Astrocyte (in vitro differentiated cells and primary cell): ENCODE data around the gene TPPP3. TPM values are rescaled to one million over a fixed set of nuclear protein-coding genes. Genes with fewer than 3 reads are reported as not detected.

Source experiments
- DNase-seq: peaks from one replicate; pipeline ENCODE4 v3.0.0-alpha.2; 2010; ENCODE audit warnings: low read depth
- FAIRE-seq: peaks from 2 replicates; lab custom pipeline; 2011; peaks lifted over from hg19 to GRCh38; lab: Jason Lieb, UNC
- H2AFZ ChIP-seq: 2 replicates; pipeline ENCODE4 v1.6.0; 2012; ENCODE audit warnings: low read depth, low read length, inconsistent platforms
- H3K27ac ChIP-seq: 2 replicates; pipeline ENCODE4 v1.5.1; 2011; ENCODE audit warnings: low read depth, low read length, inconsistent platforms
- H3K27me3 ChIP-seq: 2 replicates; pipeline ENCODE4 v1.6.0; 2011; ENCODE audit warnings: low read length, inconsistent platforms; ENCODE audit not compliant: insufficient read depth
- H3K36me3 ChIP-seq: 2 replicates; pipeline ENCODE4 v1.5.1; 2011; ENCODE audit warnings: low read length, inconsistent platforms; ENCODE audit not compliant: insufficient read depth
- H3K4me1 ChIP-seq: 2 replicates; pipeline ENCODE4 v1.5.1; 2011; ENCODE audit warnings: low read length, inconsistent platforms; ENCODE audit not compliant: insufficient read depth
- H3K4me2 ChIP-seq: 2 replicates; pipeline ENCODE4 v1.6.0; 2012; ENCODE audit warnings: low read length, inconsistent platforms
- H3K4me3 ChIP-seq: 2 replicates; pipeline ENCODE4 v1.5.1; 2011; ENCODE audit warnings: low read depth, mild to moderate bottlenecking, low read length, inconsistent platforms; ENCODE audit not compliant: insufficient read depth
- H3K79me2 ChIP-seq: 2 replicates; pipeline ENCODE4 v1.6.0; 2012; ENCODE audit warnings: mild to moderate bottlenecking, low read length, inconsistent platforms; ENCODE audit not compliant: insufficient read depth
- H3K9ac ChIP-seq: 2 replicates; pipeline ENCODE4 v1.6.0; 2012; ENCODE audit warnings: mild to moderate bottlenecking, low read length, inconsistent platforms
- H3K9me3 ChIP-seq: 2 replicates; pipeline ENCODE4 v1.5.1; 2012; ENCODE audit warnings: low read depth, mild to moderate bottlenecking, low read length, inconsistent platforms; ENCODE audit not compliant: insufficient read depth
- H4K20me1 ChIP-seq: 2 replicates; pipeline ENCODE4 v1.6.0; 2012; ENCODE audit warnings: low read length, inconsistent platforms; ENCODE audit not compliant: insufficient read depth
- H3K27ac Mint-ChIP-seq: one replicate; pipeline ENCODE4 v1.8.0; 2021; ENCODE audit warnings: mild to moderate bottlenecking, mixed read lengths; ENCODE audit not compliant: unreplicated experiment
- H3K27me3 Mint-ChIP-seq: one replicate; pipeline ENCODE4 v1.8.0; 2021; ENCODE audit warnings: low read depth, mixed read lengths; ENCODE audit not compliant: unreplicated experiment
- H3K36me3 Mint-ChIP-seq: one replicate; pipeline ENCODE4 v1.8.0; 2021; ENCODE audit warnings: low read depth, mixed read lengths; ENCODE audit not compliant: unreplicated experiment
- H3K4me1 Mint-ChIP-seq: one replicate; pipeline ENCODE4 v1.8.0; 2021; ENCODE audit warnings: low read depth, mixed read lengths; ENCODE audit not compliant: unreplicated experiment
- H3K4me3 Mint-ChIP-seq: one replicate; pipeline ENCODE4 v1.8.0; 2021; ENCODE audit warnings: mild to moderate bottlenecking, moderate library complexity, mixed read lengths; ENCODE audit not compliant: unreplicated experiment
- H3K9me3 Mint-ChIP-seq: one replicate; pipeline ENCODE4 v1.8.0; 2021; ENCODE audit warnings: mild to moderate bottlenecking, mixed read lengths; ENCODE audit not compliant: unreplicated experiment
- CTCF ChIP-seq: IDR thresholded peaks from 2 replicates; pipeline ENCODE4 v1.5.1; 2011; ENCODE audit warnings: low read depth, mild to moderate bottlenecking, inconsistent platforms, low read length, moderate library complexity; ENCODE audit not compliant: insufficient read depth
- EZH2 ChIP-seq: IDR thresholded peaks from 2 replicates; pipeline ENCODE4 v1.6.1; 2012; ENCODE audit warnings: mild to moderate bottlenecking, low read length, inconsistent platforms; ENCODE audit not compliant: insufficient read depth
- total RNA-seq: library from RNA; stranded (reverse); gene quantifications from 2 replicates; pipeline ENCODE4 v1.2.1, GENCODE V29; 2021

The TPPP3 gene
- total RNA-seq, 1 donor from 2014 or later = 0.75 TPM

DNA sequence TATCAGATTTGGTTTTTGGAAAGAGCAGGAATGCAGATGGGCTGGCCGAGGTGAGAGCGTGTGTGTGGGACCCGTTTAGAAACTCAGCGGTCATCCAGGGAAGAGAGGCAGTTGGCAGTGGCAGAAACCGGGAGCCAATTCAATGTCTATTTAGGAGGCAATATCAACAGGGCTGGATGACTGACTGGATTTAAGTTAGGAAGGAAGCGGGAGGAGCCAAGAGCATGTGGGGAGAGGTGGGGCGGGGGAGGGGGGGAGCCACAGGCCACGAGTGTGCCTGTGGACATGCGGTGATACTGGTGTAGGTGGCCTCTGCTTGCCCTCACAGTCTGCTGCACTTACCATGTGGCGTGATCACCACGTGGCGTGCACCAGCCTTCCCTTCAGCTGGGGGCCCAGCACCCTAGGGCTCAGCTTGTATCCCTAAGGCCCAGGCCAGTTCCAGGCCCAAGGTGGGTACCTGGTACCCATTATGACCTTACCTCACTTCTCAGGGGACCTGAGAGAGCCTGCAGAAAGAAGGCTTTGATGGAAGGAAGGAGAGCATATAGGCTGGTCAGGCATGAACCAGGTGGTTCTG, 10.8 kb upstream of the TPPP3 start:
- Histone ChIP-seq H3K4me3 (no peak overlapping the region), H3K36me3 (no peaks in the 10 kb centered on the region), H3K79me2 (no peaks in the 10 kb centered on the region), H3K9ac (no peak overlapping the region), H3K4me1 (peaks cover 23% of the 10 kb centered on the region), H4K20me1 (peaks cover 4% of the 10 kb centered on the region), H2AFZ (no peak overlapping the region), H3K27me3 (no peaks in the 10 kb centered on the region), H3K27ac (no peak overlapping the region), H3K9me3 (no peaks in the 10 kb centered on the region), H3K4me2 (no peak overlapping the region)
- TF ChIP-seq CTCF (no peak), EZH2 (no peak)
- FAIRE-seq (no peak), DNase-seq (no peak)
- Mint-ChIP-seq H3K27ac (no peak overlapping the region), H3K27me3 (peaks cover 27% of the 10 kb centered on the region), H3K36me3 (peaks cover 4% of the 10 kb centered on the region), H3K9me3 (no peaks in the 10 kb centered on the region), H3K4me3 (no peak overlapping the region), H3K4me1 (peaks cover 11% of the 10 kb centered on the region)

DNA sequence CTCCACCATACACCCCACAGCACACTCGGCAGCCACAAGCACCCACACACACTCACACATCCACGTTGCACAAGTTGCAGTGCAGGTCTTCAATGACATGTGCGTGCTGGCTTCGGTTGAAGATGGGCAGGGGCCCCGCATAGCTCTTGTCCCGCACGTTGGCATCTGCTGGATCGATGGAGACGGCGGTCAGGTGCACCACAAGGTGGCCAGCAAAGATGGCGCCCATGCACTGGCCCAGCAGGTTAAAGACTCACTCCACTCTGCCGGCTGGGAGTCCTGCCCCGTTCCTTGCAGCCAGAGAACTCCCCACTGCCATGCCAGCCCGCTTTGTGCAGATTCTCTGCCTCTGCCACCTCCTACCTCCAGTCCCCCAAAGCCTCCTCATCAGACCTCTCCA, 7.6 kb upstream of the TPPP3 start:
- H3K4me3 Mint-ChIP-seq = no peak overlapping the region
- no peak overlapping the region for H3K4me2 ChIP-seq
- peaks cover 4% of the 10 kb centered on the region for H4K20me1 ChIP-seq
- no peak overlapping the region for H3K9ac ChIP-seq
- no peaks in the 10 kb centered on the region for H3K9me3 Mint-ChIP-seq
- H3K27ac ChIP-seq = no peak overlapping the region
- no peak overlapping the region for H2AFZ ChIP-seq
- no peak overlapping the region for H3K4me3 ChIP-seq
- H3K27me3 Mint-ChIP-seq = peaks cover 29% of the 10 kb centered on the region
- no peak for DNase-seq
- H3K4me1 Mint-ChIP-seq = peaks cover 2% of the 10 kb centered on the region
- H3K4me1 ChIP-seq = peaks cover 15% of the 10 kb centered on the region
- no peaks in the 10 kb centered on the region for H3K36me3 ChIP-seq
- H3K9me3 ChIP-seq = no peaks in the 10 kb centered on the region
- no peak overlapping the region for H3K27ac Mint-ChIP-seq
- H3K27me3 ChIP-seq = no peaks in the 10 kb centered on the region
- FAIRE-seq = no peak
- H3K36me3 Mint-ChIP-seq = no peaks in the 10 kb centered on the region
- TF ChIP-seq EZH2 = no peak
- no peak for TF ChIP-seq CTCF
- H3K79me2 ChIP-seq = no peaks in the 10 kb centered on the region
